ENCODE results near the gene GPC6.

DNA sequence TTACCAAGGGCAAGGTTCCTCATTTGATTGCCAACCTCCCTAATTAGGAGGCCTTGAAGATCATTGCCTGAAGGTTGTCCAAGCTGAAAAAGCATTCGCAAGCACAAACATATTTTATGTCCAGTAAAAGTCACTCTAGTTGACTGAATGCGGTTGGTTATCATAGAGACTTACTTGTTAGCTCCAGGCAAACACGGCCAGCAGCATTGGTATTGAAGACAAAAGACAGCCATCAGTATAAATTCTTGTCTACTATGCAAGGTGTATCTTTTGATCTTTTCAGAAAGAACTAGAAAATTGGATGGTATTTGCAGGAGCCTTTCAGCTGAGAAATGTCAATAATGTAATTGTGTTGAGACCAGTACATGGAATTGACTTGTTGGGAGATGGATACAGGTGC is 129.9 kb downstream of the GPC6 start:
- TF ChIP-seq GATA2 (IDR thresholded peaks at IDR 0.05; ENCODE audit: low read depth, low read length) = no peak
- TF ChIP-seq GATA3 (IDR thresholded peaks at IDR 0.05; ENCODE audit: low read depth, low read length) = no peak

All from SH-SY5Y (cell line).